GM12801 (cell line): ENCODE data around the gene CFAP410.

Experiments used
- CTCF ChIP-seq: IDR thresholded peaks from one replicate; pipeline ENCODE4 v1.5.1; 2011; ENCODE audit warnings: control low read depth; ENCODE audit not compliant: insufficient read length; ENCODE audit errors: extremely low read depth

The CFAP410 gene

GRCh38 chr21:44374601-44375280 lies 35.6 kb upstream of the CFAP410 start:
- no peak for TF ChIP-seq CTCF

- TF ChIP-seq CTCF = no peak
These were observed 33.4 kb upstream of the CFAP410 start for GRCh38 chr21:44372616-44373015.

- TF ChIP-seq CTCF = no peak
These were observed 32.4 kb upstream of the CFAP410 start for GRCh38 chr21:44371596-44371995.

GRCh38 chr21:44370786-44371410 lies 31.7 kb upstream of the CFAP410 start:
- TF ChIP-seq CTCF = no peak

GRCh38 chr21:44370027-44370735 lies 31.0 kb upstream of the CFAP410 start:
- no peak for TF ChIP-seq CTCF

- TF ChIP-seq CTCF = no peak
These were observed 29.7 kb upstream of the CFAP410 start for GRCh38 chr21:44368711-44369446.
